DMS53 (cell line): ENCODE measurements around the gene RNF186.
"Not testable (repeated sequence)": the region's sequence is repeated elsewhere in the genome, so short reads cannot be mapped to it uniquely, and the experiment has no call there.

Experiments
- DNase-seq: peaks from one replicate; lab custom pipeline; 2025; lab: John Stamatoyannopoulos, UW

Gene RNF186

GRCh38 chr1:19794583-19794982 lies 20.5 kb downstream of the RNF186 start:
- DNase-seq, result no peak

DNA sequence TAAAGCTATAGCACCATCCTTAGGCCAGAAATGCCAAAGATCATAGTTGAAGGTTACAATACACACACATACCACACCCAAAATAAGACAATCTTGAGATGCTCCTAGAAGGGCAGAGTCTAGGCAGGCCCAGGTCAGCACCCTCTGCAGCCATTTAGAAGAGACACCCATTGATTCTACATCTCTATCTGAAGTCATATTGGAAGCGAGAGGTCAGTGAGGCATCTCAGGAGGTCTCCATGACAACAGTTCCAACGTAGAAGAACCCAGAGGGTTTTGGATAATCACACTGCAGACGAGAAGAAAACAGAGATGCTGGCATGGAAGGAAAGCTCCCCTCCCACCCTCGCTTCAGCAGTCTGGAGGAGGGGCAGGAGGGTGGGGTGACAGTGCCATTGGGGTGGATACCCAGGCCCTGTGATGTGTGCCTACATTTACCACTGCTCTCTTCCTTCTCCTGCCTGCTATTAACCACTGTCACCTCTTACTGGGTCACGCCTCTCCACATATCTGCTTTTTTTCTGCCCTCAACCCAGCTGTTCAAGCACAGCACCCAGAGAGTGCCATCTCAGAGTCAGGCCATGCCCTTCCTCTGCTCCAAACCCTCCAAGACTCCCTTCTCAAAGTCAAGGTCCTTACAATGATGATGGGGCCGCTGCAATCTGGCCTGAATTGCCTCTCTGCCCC lies 21.6 kb downstream of the RNF186 start:
- DNase-seq, result no peak

DNA sequence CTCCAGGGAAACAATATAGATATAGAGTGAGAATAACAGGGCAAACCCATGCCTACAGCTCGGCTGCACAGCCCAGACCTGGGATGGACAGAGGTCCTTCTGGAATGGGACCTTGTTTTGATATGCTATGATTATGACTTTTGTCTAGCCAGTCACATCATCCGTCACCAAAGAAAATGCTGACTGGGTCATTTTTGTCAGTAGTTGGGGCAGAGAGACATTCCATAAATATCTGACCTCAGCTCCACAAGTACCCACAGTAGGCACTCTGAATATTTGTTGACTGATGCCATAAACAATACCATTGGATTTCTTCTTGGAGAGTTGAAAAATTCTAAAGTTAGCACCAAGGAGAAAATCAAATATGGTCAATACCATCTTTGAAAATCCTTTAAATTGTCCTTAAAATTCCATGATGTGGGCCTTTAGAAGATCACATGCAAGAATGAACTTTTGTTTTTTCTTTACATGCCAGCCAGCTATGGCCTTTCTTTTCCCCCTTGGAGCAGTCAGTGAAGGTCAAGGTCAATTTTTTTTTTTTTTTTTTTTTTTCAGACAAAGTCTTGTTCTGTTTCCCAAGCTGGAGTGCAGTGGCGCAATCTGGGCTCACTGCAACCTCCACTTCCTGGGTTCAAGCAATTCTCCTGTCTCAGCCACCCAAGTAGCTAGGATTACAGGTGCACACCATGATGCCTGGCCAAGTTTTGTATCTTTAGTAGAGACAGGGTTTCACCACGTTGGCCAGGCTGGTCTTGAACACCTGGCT lies 22.7 kb downstream of the RNF186 start:
- DNase-seq, result no peak

- DNase-seq, result not testable (repeated sequence)
Measured at GRCh38 chr1:19790061-19790975, 24.8 kb downstream of the RNF186 start.

- peak; percentile 29 for DNase-seq
Measured at GRCh38 chr1:19786988-19787423, 28.1 kb downstream of the RNF186 start.

- DNase-seq, result no peak
Measured at GRCh38 chr1:19785660-19786059, 29.4 kb downstream of the RNF186 start.

GRCh38 chr1:19780267-19780877 lies 34.7 kb downstream of the RNF186 start:
- DNase-seq, result no peak

DNA sequence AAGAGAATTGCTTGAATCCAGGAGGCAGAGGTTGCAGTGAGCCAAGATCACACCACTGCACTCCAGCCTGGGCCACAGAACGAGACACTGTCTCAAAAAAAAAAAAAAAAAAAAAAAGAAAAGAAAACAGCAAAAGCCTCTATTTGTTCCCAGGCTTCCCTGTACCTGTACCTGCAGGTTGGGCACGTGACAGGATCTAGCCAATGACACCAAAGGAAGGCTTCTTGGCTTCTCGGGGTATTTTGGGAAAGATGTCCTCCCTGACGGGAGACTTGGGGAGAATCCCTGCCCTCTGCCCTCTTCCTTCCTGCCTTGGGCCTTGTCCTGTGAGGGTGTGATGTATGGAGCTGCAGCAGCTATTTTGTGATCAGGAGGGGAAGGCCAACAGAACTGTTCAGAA lies 38.1 kb downstream of the RNF186 start:
- no peak for DNase-seq

DNA sequence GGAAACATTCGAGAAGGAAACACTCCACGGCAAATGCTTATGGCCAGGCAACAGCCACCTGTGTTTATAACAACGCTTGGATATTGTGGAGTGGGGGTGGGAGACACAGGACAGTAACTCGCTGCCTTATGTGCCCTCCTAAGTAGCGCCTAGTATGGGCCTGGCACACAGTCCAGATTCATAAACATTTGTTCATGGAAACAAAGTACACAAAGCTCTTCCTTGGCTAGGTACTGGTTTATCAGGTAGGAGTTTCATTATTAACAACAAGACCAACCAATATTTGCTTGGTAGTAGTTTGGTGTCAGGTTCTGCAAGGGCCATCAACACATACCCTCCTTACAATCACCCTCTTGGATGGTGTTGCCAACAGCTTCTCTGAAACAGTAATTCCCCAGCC lies 38.8 kb downstream of the RNF186 start:
- peak; percentile 62 for DNase-seq

GRCh38 chr1:19775831-19776230 lies 39.3 kb downstream of the RNF186 start:
- no peak for DNase-seq

GRCh38 chr1:19775317-19775716 lies 39.8 kb downstream of the RNF186 start:
- no peak for DNase-seq

DNA sequence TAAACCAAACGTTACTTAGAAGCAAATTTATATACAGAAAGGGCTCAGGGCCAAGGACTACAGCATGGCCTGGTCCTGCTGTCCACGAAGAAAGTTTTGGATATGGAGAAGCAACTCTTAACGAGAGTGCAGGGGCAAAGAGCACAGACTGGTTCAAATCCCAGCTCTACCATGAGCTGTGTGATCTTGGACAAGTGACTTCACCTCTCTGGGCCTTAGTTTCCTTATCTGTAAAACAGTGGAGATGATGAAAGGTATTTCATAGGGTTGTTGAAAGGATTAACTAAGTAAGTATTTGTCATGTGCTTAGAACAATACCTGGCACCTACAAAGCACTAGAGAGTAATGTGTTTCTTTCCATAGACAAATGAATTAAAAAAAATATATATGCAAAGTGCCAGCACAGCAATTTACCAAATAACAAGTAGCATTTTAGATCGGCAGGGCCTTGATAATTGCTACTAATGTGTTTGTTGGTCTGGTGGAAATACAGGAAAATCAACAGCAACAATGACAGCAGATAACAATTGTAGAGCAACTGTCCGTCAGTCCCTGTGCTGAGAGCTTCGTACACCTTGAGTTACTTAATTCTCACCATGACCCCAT lies 40.8 kb downstream of the RNF186 start:
- DNase-seq, result no peak

DNA sequence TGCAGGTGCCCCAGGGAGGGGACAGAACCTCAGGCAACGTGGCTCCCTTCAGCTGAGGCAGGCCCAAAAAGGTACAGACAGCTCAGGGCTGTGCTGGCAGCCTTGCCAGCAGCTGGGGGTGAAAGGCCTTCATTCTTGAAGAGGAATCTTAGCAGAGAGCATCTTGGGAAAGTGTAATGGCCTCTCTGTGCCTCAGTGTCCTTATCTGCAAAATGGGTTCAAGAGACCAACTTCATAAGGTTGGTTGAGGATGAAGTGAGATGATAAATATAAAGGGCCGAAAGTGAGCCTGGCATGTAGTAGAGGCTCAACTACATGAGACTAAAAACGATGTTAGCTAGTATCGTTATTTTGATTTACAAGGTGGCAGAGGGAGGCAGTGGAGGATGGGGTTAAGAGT lies 41.6 kb downstream of the RNF186 start:
- DNase-seq, result no peak

DNA sequence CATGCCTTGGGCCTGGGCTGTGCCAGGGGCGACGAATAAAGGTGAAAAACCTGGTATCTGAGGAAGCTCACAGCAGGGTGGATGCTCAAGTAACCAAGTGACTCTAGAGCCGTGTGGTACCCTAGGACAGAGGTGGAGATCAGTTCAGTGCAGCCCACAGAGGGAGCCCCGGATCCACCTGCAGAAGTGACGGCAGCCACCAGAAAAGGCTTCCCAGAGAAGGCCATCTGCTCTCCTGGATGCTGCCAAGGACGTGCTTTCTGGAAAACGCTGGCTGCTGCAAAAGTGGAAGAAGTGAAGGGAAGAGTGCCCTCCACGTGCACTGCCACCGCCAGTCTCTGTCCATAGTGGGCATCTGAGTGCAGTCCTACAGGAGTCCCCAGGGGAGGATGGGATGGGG lies 43.0 kb downstream of the RNF186 start:
- DNase-seq, result no peak

DNA sequence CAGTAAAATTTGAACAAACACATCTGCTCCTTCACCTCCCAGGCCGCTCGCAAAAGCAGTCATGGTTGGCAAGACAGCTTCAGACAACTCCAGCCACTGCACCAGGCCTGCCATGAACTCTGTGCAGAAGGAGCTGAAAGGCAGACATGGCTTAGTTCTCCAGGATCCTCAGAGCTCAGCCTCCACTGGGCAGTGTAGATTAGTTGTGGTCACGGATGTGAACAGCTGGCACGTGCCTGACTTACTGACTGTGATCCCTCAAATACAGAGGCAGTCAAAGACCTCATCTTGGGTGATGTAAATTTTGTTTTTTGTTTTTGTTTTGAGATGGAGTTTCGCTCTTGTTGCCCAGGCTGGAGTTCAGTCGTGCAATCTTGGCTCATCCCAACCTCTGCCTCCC lies 43.7 kb downstream of the RNF186 start:
- no peak for DNase-seq

- DNase-seq, result peak; percentile 82
Measured at GRCh38 chr1:19770436-19771190, 44.5 kb downstream of the RNF186 start.

- DNase-seq, result no peak
Measured at GRCh38 chr1:19769211-19769932, 45.7 kb downstream of the RNF186 start.

DNA sequence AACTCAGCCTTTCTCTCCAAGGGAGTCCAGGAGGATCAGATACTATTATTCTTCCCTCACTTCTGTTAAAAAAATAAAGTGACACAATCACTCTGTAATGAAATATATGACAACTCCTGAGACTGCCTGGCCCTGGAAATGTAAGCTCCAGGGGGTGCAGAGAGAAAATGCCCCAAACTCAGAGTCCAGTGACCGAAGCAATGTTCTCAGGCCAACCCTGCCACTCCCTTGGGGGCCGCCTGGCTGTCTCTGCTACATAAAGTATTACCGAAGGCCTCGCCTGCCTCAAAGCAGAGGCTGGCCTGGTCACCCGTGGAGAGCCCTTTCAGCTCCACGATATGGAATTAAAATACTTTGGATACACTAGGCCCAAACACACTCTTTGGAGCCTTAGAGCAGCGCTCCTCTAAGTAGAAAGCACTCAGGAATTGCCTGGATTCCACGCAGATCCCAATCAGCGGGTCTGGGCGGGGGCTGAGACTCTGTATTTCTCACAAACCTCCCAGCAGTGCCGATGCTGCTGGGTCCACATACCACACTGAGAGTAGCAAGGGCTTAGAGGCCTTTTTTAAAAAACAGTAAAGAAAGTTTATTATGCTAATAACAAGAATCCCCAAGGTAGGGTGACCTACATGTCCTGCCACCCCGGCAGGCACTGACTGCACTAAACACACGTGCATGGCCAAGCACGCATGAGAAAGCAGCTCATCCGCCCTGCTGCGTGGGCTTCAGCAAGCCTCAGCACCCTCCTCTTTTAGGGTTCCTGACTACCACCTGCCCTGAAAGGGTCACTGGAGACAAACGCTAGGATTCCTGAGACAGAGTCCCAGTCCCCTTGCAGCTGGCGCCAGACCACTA lies 46.5 kb downstream of the RNF186 start:
- DNase-seq, result no peak

- DNase-seq, result peak; percentile 20
Measured at GRCh38 chr1:19765623-19766022, 49.5 kb downstream of the RNF186 start.
